ENCODE data around the gene ELOVL1. TPM values are rescaled to one million over a fixed set of nuclear protein-coding genes. Genes with fewer than 3 reads are reported as not detected.
A peak's percentile ranks its signal among the peaks of the same experiment; 100 is the strongest.

The ELOVL1 gene
- total and polyA plus RNA-seq, 2 of the 13 experiments (the other 11 are each of a cell fraction or from before 2014, with no cell fraction given): 55.2 to 77.4 TPM

- TF ChIP-seq ZNF362 (CRISPR knock-in tag; IDR thresholded peaks at IDR 0.05; ENCODE audit: borderline replicate concordance) (no peak), ZNF616 (CRISPR knock-in tag; IDR thresholded peaks at IDR 0.05; ENCODE audit: low read depth) (no peak), ZNF225 (CRISPR knock-in tag; IDR thresholded peaks at IDR 0.05) (0 out of 2 replicates have a peak, but pooled peaks have one; percentile 65), NFE2 (CRISPR knock-in tag; IDR thresholded peaks at IDR 0.05) (no peak), BORCS8-MEF2B (CRISPR knock-in tag; IDR thresholded peaks at IDR 0.05) (0 out of 2 replicates have a peak, but pooled peaks have one; percentile 31), ZFP1 (CRISPR knock-in tag; IDR thresholded peaks at IDR 0.05) (no peak), NFKBIZ (CRISPR knock-in tag; IDR thresholded peaks at IDR 0.05) (no peak), TCF7L2 (IDR thresholded peaks at IDR 0.05; ENCODE audit: low read depth, low read length) (no peak), PHF8 (CRISPR knock-in tag; IDR thresholded peaks at IDR 0.05) (peak; percentile 94), CAMTA2 (CRISPR knock-in tag; IDR thresholded peaks at IDR 0.05; ENCODE audit: borderline replicate concordance) (no peak), RNF2 (conservative IDR thresholded peaks at IDR 0.05; ENCODE audit: low read depth) (peak; percentile 87), PAXIP1 (CRISPR knock-in tag; conservative IDR thresholded peaks at IDR 0.05) (peak; percentile 50; the same call in 1 of the 2 replicates), SP4 (CRISPR knock-in tag; IDR thresholded peaks at IDR 0.05) (peak; percentile 90), ZNF570 (CRISPR knock-in tag; IDR thresholded peaks at IDR 0.05; ENCODE audit: borderline replicate concordance) (0 out of 2 replicates have a peak, but pooled peaks have one; percentile 51), SSRP1 (CRISPR knock-in tag; IDR thresholded peaks at IDR 0.05) (no peak), NBN (conservative IDR thresholded peaks at IDR 0.05) (no peak), NFATC3 (CRISPR knock-in tag; IDR thresholded peaks at IDR 0.05) (peak; percentile 14; the same call in 1 of the 2 replicates), MTF2 (CRISPR knock-in tag; IDR thresholded peaks at IDR 0.05; ENCODE audit: borderline replicate concordance) (0 out of 2 replicates have a peak, but pooled peaks have one; percentile 53), SP1 (IDR thresholded peaks at IDR 0.05) (no peak), SP1 (CRISPR knock-in tag; IDR thresholded peaks at IDR 0.05) (peak; percentile 74), ZEB1 (IDR thresholded peaks at IDR 0.05; ENCODE audit: insufficient replicate concordance, low read depth) (no peak), KLF16 (CRISPR knock-in tag; IDR thresholded peaks at IDR 0.05) (no peak; a peak in 1 of 4 replicates), CC2D1A (CRISPR knock-in tag; IDR thresholded peaks at IDR 0.05) (no peak), GABPB1 (CRISPR knock-in tag; IDR thresholded peaks at IDR 0.05) (peak; percentile 89), SRF (IDR thresholded peaks at IDR 0.05; ENCODE audit: low read depth, low read length) (no peak), ZNF710 (CRISPR knock-in tag; IDR thresholded peaks at IDR 0.05; ENCODE audit: borderline replicate concordance) (no peak)
Measured at GRCh38 chr1:43348809-43349593, 18.8 kb downstream of the ELOVL1 start (continued).
